ENCODE results near the gene MON2. TPM values are rescaled to one million over a fixed set of nuclear protein-coding genes. Genes with fewer than 3 reads are reported as not detected.
A peak's percentile ranks its signal among the peaks of the same experiment; 100 is the strongest.

MON2 gene, protein sequence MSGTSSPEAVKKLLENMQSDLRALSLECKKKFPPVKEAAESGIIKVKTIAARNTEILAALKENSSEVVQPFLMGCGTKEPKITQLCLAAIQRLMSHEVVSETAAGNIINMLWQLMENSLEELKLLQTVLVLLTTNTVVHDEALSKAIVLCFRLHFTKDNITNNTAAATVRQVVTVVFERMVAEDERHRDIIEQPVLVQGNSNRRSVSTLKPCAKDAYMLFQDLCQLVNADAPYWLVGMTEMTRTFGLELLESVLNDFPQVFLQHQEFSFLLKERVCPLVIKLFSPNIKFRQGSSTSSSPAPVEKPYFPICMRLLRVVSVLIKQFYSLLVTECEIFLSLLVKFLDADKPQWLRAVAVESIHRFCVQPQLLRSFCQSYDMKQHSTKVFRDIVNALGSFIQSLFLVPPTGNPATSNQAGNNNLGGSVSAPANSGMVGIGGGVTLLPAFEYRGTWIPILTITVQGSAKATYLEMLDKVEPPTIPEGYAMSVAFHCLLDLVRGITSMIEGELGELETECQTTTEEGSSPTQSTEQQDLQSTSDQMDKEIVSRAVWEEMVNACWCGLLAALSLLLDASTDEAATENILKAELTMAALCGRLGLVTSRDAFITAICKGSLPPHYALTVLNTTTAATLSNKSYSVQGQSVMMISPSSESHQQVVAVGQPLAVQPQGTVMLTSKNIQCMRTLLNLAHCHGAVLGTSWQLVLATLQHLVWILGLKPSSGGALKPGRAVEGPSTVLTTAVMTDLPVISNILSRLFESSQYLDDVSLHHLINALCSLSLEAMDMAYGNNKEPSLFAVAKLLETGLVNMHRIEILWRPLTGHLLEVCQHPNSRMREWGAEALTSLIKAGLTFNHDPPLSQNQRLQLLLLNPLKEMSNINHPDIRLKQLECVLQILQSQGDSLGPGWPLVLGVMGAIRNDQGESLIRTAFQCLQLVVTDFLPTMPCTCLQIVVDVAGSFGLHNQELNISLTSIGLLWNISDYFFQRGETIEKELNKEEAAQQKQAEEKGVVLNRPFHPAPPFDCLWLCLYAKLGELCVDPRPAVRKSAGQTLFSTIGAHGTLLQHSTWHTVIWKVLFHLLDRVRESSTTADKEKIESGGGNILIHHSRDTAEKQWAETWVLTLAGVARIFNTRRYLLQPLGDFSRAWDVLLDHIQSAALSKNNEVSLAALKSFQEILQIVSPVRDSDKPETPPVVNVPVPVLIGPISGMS (N-terminal part only)
- 68.6 to 76.6 TPM (median 72.8 TPM) in 3 replicates for total RNA-seq

DNA sequence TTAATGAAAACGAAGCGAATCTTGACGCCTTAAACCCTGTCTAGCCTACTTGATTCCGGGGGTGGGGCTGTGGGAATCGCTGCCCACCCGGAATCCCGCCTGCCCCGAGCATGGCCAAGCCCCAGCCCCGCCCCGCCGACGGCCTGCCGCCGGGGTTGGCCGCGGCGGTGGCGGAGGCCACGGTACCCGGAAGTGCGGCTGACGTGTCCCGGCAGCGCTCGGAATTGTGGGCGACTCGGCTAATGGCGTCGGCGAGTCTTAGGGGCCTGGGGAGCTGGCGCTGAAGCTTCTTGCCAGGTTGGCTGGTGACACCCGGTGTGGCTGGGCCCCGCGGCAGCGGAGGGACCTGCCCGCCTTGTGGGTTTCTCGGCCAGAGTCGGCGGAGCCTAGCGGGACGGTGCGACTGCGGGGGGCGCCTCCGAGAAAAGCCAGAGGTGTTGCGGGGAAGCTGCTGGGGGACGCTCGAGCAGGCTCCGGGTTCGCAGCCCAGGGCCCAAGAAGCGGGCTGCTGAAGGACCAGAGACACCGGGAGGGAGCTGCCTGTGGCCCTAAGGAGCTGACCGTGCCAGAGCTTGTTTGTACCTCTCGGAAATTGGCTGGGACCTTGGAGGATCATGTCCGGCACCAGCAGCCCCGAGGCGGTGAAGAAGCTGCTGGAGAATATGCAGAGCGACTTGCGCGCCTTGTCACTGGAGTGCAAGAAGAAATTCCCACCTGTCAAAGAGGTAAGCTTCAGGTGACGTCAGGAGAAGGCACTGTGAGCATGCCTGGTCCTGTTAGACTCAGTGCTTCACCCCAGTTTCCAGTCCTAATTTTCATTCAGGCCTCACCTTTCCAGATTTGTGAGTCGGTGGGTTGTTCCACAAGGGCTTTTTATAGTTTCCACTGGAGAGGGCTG, at the start of gene MON2:
TSS of gene MON2 (plus strand) at position 233 of the 898 bp plus-strand sequence. CDS start at position 615, 382 bp downstream.
- Mint-ChIP-seq H3K27ac (peak within 1 kb of the TSS; percentile 97), H3K36me3 (no peaks in the 10 kb centered on the region), H3K4me3 (peak within 1 kb of the TSS; percentile 92), H3K9me3 (peaks cover 21% of the 10 kb centered on the region), H3K4me1 (peaks cover 17% of the 10 kb centered on the region), H3K27me3 (ENCODE audit: low read depth) (no peaks in the 10 kb centered on the region)
- no peak for TF ChIP-seq CTCF (IDR thresholded peaks at IDR 0.05; ENCODE audit: unreplicated experiment)
- peak; percentile 69 to 82 for DNase-seq (ENCODE audit: low spot score in 2 of 2, unreplicated experiment in 2 of 2)

DNA sequence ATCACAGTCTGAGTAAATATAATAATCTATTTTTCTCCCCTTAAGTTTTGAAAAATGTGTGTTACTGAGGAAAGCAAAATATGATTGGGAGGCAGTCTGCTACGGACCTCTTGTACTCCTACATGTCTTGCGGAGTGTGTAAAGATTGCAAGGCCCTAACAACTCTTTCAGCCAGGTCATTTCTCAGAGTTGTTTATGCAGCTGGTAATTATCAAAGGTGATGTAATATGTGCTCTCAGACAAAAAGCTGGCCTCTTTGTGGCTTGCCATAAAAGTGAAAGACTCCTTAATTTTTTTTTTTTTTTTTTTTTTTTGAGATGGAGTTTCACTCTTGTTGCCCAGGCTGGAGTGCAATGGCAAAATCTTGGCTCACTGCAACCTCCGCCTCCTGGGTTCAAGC, 40.5 kb upstream of the MON2 start:
- DNase-seq (ENCODE audit: low spot score in 2 of 2, unreplicated experiment in 2 of 2) = no peak
- no peak overlapping the region for H3K4me3 Mint-ChIP-seq
- no peak overlapping the region for H3K27ac Mint-ChIP-seq
- peaks cover 50% of the 10 kb centered on the region for H3K9me3 Mint-ChIP-seq
- TF ChIP-seq CTCF (IDR thresholded peaks at IDR 0.05; ENCODE audit: unreplicated experiment) = no peak
- H3K27me3 Mint-ChIP-seq (ENCODE audit: low read depth) = peaks cover 12% of the 10 kb centered on the region
- peaks cover 5% of the 10 kb centered on the region for H3K36me3 Mint-ChIP-seq
- no peaks in the 10 kb centered on the region for H3K4me1 Mint-ChIP-seq

DNA sequence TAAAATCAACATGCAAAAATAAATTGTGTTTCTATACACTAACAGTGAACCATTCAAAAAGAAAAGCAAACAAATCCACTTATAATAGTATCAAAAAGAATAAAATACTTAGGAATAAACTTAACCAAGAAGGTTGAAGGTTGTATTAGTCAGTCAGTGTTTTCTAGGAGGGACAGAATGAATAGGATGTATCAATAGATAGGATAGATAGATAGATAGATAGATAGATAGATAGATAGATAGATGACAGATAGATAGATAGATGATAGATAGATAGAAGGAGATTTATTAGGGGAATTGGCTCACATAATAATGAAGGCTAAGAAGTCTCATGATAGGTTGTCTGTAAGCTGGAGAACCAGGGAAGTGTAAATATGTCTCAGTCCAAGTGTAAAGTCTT, 37.2 kb upstream of the MON2 start:
- Mint-ChIP-seq H3K4me1 (peaks cover under 1% of the 10 kb centered on the region), H3K9me3 (peaks cover 23% of the 10 kb centered on the region), H3K27me3 (ENCODE audit: low read depth) (peaks cover 36% of the 10 kb centered on the region), H3K36me3 (peaks cover 2% of the 10 kb centered on the region), H3K4me3 (no peak overlapping the region), H3K27ac (no peak overlapping the region)
- no peak for TF ChIP-seq CTCF (IDR thresholded peaks at IDR 0.05; ENCODE audit: unreplicated experiment)
- DNase-seq (ENCODE audit: low spot score in 2 of 2, unreplicated experiment in 2 of 2) = no peak

GRCh38 chr12:62434494-62435302, 31.9 kb upstream of the MON2 start:
- no peak overlapping the region for H3K27ac Mint-ChIP-seq
- H3K36me3 Mint-ChIP-seq = no peaks in the 10 kb centered on the region
- H3K4me3 Mint-ChIP-seq = peak overlapping the region; percentile 78
- H3K9me3 Mint-ChIP-seq = no peaks in the 10 kb centered on the region
- DNase-seq (ENCODE audit: low spot score in 2 of 2, unreplicated experiment in 2 of 2) = no peak
- no peak for TF ChIP-seq CTCF (IDR thresholded peaks at IDR 0.05; ENCODE audit: unreplicated experiment)
- H3K4me1 Mint-ChIP-seq = peaks cover 10% of the 10 kb centered on the region
- H3K27me3 Mint-ChIP-seq (ENCODE audit: low read depth) = peaks cover 60% of the 10 kb centered on the region

Measured in mesothelial cell of epicardium (in vitro differentiated cells).